ENCODE measurements around the gene AP1S1. TPM values are rescaled to one million over a fixed set of nuclear protein-coding genes. Genes with fewer than 3 reads are reported as not detected.
"Not testable (repeated sequence)": the region's sequence is repeated elsewhere in the genome, so short reads cannot be mapped to it uniquely, and the experiment has no call there.

Gene AP1S1
- total RNA-seq, 1 donor from 2014 or later, result 63.4 TPM

GRCh38 chr7:101115215-101115614 is 39.1 kb upstream of the AP1S1 start:
- Mint-ChIP-seq H3K27ac (no peak overlapping the region), H3K4me3 (no peak overlapping the region), H3K27me3 (ENCODE audit: low read depth) (no peaks in the 10 kb centered on the region), H3K36me3 (no peaks in the 10 kb centered on the region), H3K4me1 (peaks cover 10% of the 10 kb centered on the region), H3K9me3 (no peaks in the 10 kb centered on the region)
- TF ChIP-seq, protein P1, sequence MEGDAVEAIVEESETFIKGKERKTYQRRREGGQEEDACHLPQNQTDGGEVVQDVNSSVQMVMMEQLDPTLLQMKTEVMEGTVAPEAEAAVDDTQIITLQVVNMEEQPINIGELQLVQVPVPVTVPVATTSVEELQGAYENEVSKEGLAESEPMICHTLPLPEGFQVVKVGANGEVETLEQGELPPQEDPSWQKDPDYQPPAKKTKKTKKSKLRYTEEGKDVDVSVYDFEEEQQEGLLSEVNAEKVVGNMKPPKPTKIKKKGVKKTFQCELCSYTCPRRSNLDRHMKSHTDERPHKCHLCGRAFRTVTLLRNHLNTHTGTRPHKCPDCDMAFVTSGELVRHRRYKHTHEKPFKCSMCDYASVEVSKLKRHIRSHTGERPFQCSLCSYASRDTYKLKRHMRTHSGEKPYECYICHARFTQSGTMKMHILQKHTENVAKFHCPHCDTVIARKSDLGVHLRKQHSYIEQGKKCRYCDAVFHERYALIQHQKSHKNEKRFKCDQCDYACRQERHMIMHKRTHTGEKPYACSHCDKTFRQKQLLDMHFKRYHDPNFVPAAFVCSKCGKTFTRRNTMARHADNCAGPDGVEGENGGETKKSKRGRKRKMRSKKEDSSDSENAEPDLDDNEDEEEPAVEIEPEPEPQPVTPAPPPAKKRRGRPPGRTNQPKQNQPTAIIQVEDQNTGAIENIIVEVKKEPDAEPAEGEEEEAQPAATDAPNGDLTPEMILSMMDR (IDR thresholded peaks at IDR 0.05; ENCODE audit: unreplicated experiment), result no peak
- no peak for DNase-seq (ENCODE audit: low spot score in 2 of 2, unreplicated experiment in 2 of 2)

DNA sequence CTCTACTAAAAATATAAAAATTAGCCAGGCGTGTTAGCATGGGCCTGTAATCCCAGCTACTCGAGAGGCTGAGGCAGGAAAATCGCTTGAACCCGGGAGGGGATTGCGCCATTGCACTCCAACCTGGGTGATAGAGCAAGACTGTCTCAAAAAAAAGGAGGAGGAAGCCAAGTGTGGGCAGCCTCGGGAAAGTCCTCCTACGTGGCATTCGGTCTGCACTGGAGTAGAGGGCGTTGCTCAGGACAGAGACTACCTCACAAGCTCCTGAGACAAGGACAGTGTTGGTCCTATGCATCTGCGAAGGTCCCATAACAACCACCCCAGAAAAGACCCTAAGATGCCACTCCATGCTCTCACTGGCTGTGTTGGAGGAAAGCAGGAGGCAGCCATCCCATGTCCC is 37.4 kb upstream of the AP1S1 start:
- H3K27me3 Mint-ChIP-seq (ENCODE audit: low read depth), result no peaks in the 10 kb centered on the region
- H3K4me1 Mint-ChIP-seq, result peaks cover 14% of the 10 kb centered on the region
- H3K27ac Mint-ChIP-seq, result peak overlapping the region; percentile 83
- no peaks in the 10 kb centered on the region for H3K36me3 Mint-ChIP-seq
- TF ChIP-seq, protein P1 (IDR thresholded peaks at IDR 0.05; ENCODE audit: unreplicated experiment), result no peak
- H3K4me3 Mint-ChIP-seq, result no peak overlapping the region
- DNase-seq (ENCODE audit: low spot score in 2 of 2, unreplicated experiment in 2 of 2), result no peak
- H3K9me3 Mint-ChIP-seq, result no peaks in the 10 kb centered on the region

- H3K4me1 Mint-ChIP-seq, result peaks cover 22% of the 10 kb centered on the region
- DNase-seq (ENCODE audit: low spot score in 2 of 2, unreplicated experiment in 2 of 2), result no peak
- H3K9me3 Mint-ChIP-seq, result no peaks in the 10 kb centered on the region
- TF ChIP-seq, protein P1 (IDR thresholded peaks at IDR 0.05; ENCODE audit: unreplicated experiment), result no peak
- H3K27ac Mint-ChIP-seq, result no peak overlapping the region
- no peak overlapping the region for H3K4me3 Mint-ChIP-seq
- no peaks in the 10 kb centered on the region for H3K36me3 Mint-ChIP-seq
- H3K27me3 Mint-ChIP-seq (ENCODE audit: low read depth), result no peaks in the 10 kb centered on the region
Observed at GRCh38 chr7:101118856-101119255, 35.4 kb upstream of the AP1S1 start.

- no peaks in the 10 kb centered on the region for H3K36me3 Mint-ChIP-seq
- DNase-seq (ENCODE audit: low spot score in 2 of 2, unreplicated experiment in 2 of 2), result no peak
- peaks cover 27% of the 10 kb centered on the region for H3K4me1 Mint-ChIP-seq
- H3K9me3 Mint-ChIP-seq, result no peaks in the 10 kb centered on the region
- TF ChIP-seq, protein P1 (IDR thresholded peaks at IDR 0.05; ENCODE audit: unreplicated experiment), result no peak
- peak overlapping the region; percentile 24 for H3K27ac Mint-ChIP-seq
- H3K27me3 Mint-ChIP-seq (ENCODE audit: low read depth), result no peaks in the 10 kb centered on the region
- H3K4me3 Mint-ChIP-seq, result no peak overlapping the region
Observed at GRCh38 chr7:101119876-101120275, 34.4 kb upstream of the AP1S1 start.

DNA sequence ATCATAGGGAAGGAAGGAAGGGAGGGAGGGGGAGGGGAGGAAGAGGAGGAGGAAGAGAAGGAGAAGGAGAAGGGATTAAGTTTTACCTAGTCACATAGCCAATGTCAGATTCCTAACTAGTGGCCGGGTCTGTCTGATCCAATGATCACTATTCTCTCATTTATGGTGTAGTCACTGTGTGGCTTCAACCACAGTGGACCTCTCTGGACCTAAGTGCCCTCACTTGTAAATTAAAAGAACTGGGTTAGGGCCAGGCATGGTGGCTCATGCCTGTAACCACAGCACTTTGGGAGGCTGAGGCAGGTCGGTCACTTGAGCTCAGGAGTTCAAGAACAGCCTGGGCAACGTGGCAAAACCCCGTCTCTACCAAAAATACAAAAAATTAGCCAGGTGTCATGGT is 34.0 kb upstream of the AP1S1 start:
- no peak overlapping the region for H3K27ac Mint-ChIP-seq
- H3K9me3 Mint-ChIP-seq, result no peaks in the 10 kb centered on the region
- H3K36me3 Mint-ChIP-seq, result no peaks in the 10 kb centered on the region
- TF ChIP-seq, protein P1 (IDR thresholded peaks at IDR 0.05; ENCODE audit: unreplicated experiment), result no peak
- no peak for DNase-seq (ENCODE audit: low spot score in 2 of 2, unreplicated experiment in 2 of 2)
- peaks cover 28% of the 10 kb centered on the region for H3K4me1 Mint-ChIP-seq
- no peaks in the 10 kb centered on the region for H3K27me3 Mint-ChIP-seq (ENCODE audit: low read depth)
- no peak overlapping the region for H3K4me3 Mint-ChIP-seq

DNA sequence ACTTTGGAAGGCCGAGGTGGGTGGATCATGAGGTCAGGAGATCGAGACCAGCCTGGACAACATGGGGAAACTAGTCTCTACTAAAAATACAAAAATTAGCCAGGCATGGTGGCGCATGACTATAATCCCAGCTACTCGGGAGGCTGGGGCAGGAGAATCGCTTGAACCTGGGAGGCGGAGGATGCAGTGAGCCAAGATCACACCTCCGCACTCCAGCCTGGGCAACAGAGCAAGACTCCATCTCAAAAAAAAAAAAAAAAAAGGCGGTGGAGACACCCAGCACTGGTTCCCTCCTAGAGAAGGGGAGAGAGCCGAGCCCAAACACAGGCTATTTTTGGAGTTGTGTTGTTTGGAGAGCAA is 32.7 kb upstream of the AP1S1 start:
- not testable (repeated sequence) for H3K36me3 Mint-ChIP-seq; H3K4me3 Mint-ChIP-seq; H3K9me3 Mint-ChIP-seq; H3K27me3 Mint-ChIP-seq (ENCODE audit: low read depth); DNase-seq (ENCODE audit: low spot score in 2 of 2, unreplicated experiment in 2 of 2)
- peaks cover 37% of the 10 kb centered on the region for H3K4me1 Mint-ChIP-seq
- H3K27ac Mint-ChIP-seq, result peak overlapping the region; percentile 97

Measured in mesothelial cell of epicardium (in vitro differentiated cells).